Astrocyte (in vitro differentiated cells and primary cell): Measurements from ENCODE around the gene SMAP1.

Source experiments
- CTCF ChIP-seq: IDR thresholded peaks from 2 replicates; pipeline ENCODE4 v1.5.1; 2011; ENCODE audit warnings: low read depth, mild to moderate bottlenecking, inconsistent platforms, low read length, moderate library complexity; ENCODE audit not compliant: insufficient read depth
- EZH2 ChIP-seq: IDR thresholded peaks from 2 replicates; pipeline ENCODE4 v1.6.1; 2012; ENCODE audit warnings: mild to moderate bottlenecking, low read length, inconsistent platforms; ENCODE audit not compliant: insufficient read depth

GRCh38 chr6:70852667-70853246, 185.1 kb downstream of the SMAP1 start:
- no peak for TF ChIP-seq CTCF
- TF ChIP-seq EZH2: no peak
